Stimulated activated CD4-positive, alpha-beta T cell treated with anti-CD3 and anti-CD28 coated beads, Interleukin-12 subunit alpha, Interleukin-12 subunit beta, amount 100 ng/mL, for 24 hours (primary cell): ENCODE results near the gene CNEP1R1.
"Not testable (repeated sequence)": the region's sequence is repeated elsewhere in the genome, so short reads cannot be mapped to it uniquely, and the experiment has no call there.

ENCODE experiments used
- DNase-seq, 2 experiments: peaks; one replicate each; pipeline ENCODE4 v3.0.0-alpha.2; 2020; ENCODE audit warnings: low read depth in 2 of 2

The CNEP1R1 gene

DNA sequence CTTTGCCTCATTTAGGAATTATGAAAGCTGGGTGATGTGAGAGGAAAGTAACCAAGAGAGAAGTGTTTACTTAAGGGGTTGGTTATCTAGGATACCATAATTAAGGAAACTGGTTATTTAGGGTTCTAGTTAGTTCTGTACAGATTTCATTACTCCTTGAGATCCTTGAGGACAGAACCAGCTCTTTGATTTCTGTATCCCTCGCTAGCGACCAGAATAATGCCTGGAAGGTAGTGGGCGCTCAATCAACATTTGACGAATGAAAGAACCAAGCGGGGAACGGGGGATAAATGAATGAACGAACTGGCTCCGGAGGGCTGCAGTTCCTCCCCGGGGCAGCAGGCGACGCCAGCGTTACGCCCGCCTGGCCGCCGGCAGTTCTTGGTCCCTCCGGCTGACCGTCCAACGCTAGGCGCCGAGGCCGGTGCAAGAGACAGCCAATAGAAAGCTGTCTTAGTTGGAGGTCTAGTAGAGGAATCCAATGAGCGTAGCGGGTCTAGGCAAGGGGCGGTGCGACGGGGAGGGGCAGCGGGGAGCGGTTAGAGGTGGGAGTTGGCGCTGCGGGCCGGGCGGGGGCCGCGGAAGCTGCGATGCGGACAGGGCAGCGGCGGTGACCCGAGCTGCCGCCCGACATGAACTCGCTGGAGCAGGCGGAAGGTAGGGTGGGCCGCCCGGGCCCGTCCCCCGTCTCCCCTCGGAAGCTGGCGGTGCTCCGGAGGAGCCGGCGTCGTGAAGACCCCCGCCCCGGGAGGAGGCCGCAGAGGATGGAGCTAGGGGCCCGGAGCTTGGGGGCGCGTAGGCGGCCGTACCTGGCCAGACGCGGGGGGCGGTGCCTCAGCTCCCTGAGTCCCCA, at the start of gene CNEP1R1:
Gene CNEP1R1 (plus strand): TSS at position 542 of the 853 bp plus-strand sequence. CDS start 91 bp downstream, at position 633.
- DNase-seq, result peak; percentile 87 to 88

- no peak for DNase-seq
Measured at GRCh38 chr16:49977427-49977826, 47.6 kb upstream of the CNEP1R1 start.

DNA sequence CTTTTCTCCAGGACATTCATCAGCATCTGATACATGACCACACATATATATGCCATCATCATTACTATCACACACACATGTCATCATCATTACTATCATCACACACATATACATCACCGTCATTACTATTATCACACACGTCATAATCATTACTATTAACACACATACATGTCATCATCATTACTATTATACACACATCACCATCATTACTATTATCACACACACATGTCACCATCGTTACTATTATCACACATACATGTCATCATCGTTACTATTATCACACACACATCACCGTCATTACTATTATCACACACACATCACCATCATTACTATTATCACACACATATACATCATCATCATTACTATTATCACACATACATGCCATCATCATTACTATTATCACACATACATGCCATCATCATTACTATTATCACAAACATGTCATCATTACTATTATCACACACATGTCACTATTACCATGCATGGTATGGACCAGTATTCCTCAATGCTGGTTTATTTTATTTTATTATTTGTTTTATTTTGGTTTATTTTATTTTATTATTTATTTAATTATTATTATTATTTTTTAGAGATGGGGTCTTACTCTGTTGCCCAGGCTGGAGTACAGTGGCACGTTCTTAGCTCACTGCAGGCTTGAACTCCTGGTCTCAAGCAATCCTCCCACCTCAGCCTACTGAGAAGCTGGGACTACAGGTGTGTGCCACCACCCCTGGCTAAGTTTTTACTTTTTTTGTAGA, 46.3 kb upstream of the CNEP1R1 start:
- DNase-seq, result no peak

DNA sequence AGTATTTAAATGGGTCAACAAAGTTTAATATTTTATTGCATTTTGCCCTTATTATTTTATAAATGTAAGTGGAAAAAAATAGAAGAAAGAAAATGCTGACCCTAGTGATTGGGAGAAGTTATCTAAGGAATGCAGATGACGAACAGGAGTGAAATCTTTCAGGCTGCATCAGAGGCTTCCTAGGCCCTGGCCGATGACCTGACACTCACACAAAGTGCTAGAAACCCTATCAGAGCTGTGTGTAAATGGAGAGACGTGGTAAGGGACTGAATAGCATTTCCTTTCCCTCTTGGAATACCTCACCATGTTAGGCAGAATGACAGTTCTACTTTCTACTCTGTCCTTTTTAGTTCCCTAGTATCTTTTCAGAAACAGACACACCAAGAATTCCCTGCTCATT, 44.9 kb upstream of the CNEP1R1 start:
- no peak for DNase-seq

DNA sequence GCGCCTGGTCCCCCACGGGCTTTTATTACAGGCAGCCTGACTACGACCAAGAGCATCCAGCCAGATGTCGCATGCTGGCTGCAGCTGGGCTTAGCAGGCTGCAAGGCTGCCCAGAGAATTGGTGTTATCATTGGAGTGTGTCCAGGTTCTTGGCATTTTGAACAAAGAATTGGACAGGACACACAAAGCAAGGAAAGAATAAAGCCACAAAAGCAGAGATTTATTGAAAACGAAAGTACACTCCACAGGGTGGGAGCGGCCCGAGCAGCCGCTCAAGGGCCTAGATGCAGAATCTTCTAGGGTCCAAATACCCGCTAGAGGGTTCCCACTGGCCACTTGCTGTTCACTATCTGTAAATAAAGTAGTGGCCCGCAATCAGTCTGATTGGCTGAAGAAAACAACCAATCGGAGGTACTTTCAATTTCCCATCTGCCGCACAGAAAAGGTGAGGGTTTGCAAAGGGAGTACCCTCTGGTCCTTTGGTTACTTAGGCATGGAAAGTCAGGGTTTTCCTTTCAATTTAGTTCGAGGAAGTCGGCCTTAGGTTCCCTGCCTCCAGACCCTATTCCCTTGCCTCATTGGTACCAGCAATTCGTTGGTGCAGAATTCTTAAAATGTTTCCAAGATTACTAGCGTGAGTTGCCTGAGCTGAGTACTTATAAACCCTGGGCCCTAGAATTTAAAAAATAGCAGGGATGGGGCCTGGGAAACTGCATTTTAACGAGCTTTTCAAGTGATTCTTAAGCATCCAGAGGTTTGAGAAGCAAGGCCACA, 38.5 kb upstream of the CNEP1R1 start:
- DNase-seq, result no peak

DNA sequence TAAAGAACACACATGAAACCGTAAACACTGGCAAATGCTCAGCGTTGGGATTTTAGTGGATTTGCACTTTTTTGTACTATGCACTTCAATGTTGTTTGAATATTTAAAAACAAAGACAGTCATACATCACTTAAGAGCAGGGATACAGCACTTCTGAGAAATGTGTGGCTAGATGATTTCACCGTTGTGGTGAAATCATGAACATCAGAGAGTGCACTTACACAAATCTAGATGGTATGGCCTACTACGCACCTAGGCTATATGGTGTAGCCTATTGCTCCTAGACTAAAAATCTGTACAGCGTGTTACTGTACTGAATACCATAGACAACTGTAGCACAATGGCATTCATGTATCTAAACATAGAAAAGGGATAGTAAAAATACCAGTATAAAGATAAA, 37.6 kb upstream of the CNEP1R1 start:
- no peak for DNase-seq

DNA sequence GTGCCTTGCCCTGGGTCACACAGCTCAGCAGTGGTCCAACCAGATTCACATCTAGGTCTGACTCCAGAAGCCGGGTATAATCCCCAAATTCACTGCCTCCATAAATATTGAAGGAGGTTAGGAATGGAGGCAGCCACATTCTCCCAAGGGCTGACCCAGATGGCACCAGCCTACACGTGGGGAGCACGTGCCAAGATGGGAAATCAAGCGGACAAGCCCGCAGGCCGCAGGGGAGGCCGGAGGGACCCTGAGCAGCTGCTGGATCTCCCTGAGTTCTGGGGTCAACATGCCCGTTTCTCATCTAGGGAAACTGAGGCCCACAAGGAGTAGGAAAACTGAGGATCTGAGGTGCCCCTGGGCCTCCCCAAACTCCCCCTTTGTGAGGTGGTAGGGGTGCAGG, 32.2 kb upstream of the CNEP1R1 start:
- DNase-seq, result no peak

DNA sequence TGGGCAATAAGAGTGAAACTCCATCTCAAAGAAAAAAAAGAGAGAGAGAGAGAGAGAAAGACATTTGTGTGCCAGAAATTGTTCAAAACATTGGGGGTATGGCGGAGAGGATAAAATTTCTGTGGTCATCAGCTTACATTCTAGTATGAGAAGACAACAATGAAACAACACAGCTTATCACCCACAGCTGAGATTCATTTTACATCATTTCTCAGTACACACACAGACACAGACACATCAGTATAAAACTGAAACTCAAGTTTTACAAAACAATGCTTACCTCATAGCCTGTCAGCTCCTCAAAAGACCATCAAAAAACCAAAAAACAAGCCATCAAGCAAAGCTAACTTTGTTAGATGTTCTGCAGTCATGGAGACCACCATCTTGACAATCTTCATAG, 31.4 kb upstream of the CNEP1R1 start:
- DNase-seq, result no peak

GRCh38 chr16:49994006-49994405, 31.0 kb upstream of the CNEP1R1 start:
- no peak for DNase-seq

DNA sequence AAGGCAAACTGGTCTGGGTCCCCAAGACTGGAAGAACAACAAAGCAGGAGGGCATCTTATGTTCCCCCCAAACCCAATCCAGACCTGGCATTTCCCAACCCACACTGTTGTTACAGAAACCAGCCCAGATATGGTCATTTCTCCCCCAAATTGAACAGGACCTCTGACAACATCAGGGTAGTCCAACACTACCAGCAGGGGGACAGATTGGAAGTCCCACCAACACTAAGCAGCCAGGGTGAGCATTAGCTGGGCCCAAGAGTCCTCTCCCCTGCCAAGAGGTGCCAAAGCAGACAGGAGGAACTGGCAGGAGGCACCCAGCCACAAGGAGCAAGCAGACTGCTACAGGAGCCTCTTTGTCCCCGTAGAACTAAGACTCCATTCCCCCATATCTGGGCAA, 29.3 kb upstream of the CNEP1R1 start:
- no peak for DNase-seq

- no peak for DNase-seq
Measured at GRCh38 chr16:49997721-49998251, 27.2 kb upstream of the CNEP1R1 start.

GRCh38 chr16:49998991-49999390, 26.0 kb upstream of the CNEP1R1 start:
- no peak for DNase-seq

GRCh38 chr16:50001144-50001543, 23.9 kb upstream of the CNEP1R1 start:
- DNase-seq, result no peak

DNA sequence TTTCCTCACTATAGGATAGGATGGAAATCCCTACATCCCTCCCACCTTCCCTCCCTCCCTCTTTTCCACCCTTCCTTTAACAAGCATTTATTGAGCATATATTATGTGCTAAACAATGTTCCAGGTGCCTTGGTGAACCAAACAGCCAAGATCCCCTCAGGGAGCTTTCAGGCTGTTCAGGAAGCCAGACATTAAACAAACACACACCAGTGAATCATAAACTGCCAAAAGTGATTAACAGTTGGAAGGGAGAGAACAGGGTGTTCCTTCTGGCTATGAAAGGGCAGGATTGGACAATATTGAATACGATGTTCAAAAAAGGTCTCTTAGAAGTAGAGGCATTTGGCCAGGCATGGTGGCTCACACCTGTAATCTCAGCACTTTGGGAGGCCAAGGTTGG, 22.8 kb upstream of the CNEP1R1 start:
- DNase-seq, result no peak

- no peak for DNase-seq
Measured at GRCh38 chr16:50004239-50004638, 20.8 kb upstream of the CNEP1R1 start.

GRCh38 chr16:50006964-50007363, 18.1 kb upstream of the CNEP1R1 start:
- no peak for DNase-seq

DNA sequence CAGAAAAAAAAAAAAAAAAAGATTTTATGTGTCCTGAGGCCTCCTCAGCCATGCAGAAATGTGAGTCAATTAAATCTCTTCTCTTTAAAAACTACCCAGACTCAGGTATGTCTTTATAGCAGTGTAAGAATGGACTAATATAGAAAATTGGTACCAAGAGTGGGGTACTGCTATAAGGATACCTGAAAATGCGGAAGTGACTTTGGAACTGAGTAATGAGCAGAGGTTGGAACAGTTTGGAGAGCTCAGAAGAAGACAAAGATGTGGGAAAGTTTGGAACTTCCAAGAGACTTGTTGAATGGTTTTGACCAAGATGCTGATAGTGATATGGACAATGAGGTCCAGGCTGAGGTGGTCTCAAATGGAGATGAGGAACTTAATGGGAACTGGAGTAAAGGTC, 17.3 kb upstream of the CNEP1R1 start:
- no peak for DNase-seq

DNA sequence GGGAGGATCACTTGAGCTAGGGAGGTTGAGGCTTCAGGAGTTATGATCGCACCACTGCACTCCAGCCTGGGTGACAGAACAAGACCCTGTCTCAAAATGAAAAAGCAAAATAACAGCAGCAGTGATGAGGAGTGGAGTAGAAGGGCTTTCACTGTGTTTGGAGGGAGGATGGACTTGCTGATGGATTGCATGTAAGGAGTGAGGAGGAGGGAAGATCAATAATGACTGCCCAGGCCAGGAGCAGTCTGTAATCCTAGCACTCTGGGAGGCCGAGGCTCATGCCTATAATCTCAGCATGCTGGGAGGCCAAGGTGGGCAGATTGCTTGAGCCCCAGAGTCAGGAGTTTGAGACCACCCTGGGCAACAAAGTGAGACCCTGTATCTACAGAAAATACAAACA, 14.8 kb upstream of the CNEP1R1 start:
- no peak for DNase-seq

- DNase-seq, result no peak
Measured at GRCh38 chr16:50011707-50012106, 13.3 kb upstream of the CNEP1R1 start.

GRCh38 chr16:50012182-50012581, 12.8 kb upstream of the CNEP1R1 start:
- no peak for DNase-seq

DNA sequence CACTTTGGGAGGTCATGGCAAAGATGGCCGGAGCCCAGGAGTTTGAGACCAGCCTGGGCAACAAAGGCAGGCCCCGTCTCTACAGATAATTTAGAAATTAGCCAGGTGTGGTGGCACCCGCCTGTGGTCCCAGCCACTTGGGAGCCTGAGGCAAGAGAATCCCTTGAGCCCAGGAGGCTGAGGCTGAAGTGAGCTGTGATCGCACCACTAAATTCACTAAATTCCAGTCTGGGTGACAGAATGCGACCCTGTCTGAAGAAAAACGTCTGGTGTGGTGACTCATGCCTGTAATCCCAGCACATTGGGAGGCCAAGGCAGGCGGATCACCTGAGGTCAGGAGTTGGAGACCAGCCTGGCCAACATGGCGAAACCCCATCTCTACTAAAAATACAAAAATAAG, 10.8 kb upstream of the CNEP1R1 start:
- DNase-seq, result not testable (repeated sequence)

DNA sequence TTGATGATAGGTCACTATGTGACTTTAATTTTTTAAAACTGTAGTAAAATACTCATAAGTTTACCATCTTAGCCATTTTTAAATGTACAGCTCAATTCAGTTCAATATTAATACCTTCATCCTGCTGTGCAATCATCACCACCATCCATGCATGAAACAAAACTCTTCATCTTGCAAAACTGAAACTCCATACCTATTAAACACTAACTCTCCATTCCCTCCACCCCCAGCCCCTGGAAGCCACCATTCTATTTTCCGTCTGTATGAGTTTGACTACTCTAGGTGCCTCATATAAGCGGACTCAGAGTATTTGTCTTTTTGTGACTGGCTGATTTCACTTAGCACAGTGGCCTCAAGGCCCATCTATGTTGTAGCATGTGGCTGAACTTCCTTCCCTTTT, 9.4 kb upstream of the CNEP1R1 start:
- DNase-seq, result no peak
